Measurements from ENCODE around the gene MGMT. TPM values are rescaled to one million over a fixed set of nuclear protein-coding genes. Genes with fewer than 3 reads are reported as not detected.

MGMT gene
- total RNA-seq, 6 experiments from 2014 or later, result 8.9 to 18.0 (median 10.0) TPM

DNA sequence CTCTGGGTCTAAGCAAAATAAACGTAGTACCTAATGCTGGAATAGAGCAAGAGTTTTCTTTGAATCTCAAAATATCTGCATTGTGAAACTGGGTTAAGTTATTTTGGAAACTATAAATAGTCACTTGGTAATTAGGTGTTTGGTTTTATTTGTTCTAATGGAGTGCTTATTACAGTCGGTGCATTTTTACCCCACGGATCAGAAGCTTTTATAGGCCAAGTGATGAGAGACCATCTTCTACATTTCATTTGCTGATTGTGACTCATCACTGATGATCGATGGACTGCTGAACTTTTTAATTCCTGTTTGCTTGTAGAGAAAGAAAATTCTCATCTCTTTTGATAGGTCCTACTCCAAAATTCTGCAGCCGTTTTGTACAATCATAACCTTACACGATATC is 28.2 kb downstream of the MGMT start:
- no peak overlapping the region for H3K4me3 Mint-ChIP-seq
- peaks cover 26% of the 10 kb centered on the region for H3K36me3 Mint-ChIP-seq (ENCODE audit: low read depth)
- H3K9me3 Mint-ChIP-seq, result peaks cover 52% of the 10 kb centered on the region
- H3K27ac Mint-ChIP-seq, result no peak overlapping the region
- no peak for DNase-seq
- peaks cover 1% of the 10 kb centered on the region for H3K27me3 Mint-ChIP-seq (ENCODE audit: insufficient read depth)
- H3K4me1 Mint-ChIP-seq (ENCODE audit: low read depth), result peaks cover 8% of the 10 kb centered on the region; the same call in 1 of the 2 replicates
- TF ChIP-seq CTCF (IDR thresholded peaks at IDR 0.05), result no peak

DNA sequence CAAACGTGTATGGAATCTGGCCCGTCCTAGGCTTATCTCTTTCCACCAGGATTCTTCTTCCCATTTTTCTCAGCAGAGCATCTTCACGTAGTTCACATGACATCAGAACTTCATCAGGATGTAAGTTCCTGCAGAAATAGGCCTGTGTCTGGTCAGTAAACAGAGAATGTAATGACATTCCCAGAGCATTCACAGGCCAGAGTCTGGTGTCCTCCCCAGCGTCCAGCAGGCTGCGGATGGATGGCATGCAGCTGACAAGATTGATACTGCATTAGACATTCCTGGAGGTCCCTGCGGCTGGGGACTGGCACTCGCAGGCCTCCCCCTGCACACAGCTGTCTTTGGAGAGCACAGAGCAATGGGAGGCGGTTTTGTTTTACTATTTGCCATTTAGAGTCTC is 28.7 kb downstream of the MGMT start:
- H3K9me3 Mint-ChIP-seq, result peaks cover 52% of the 10 kb centered on the region
- H3K4me1 Mint-ChIP-seq (ENCODE audit: low read depth), result peaks cover 8% of the 10 kb centered on the region; the same call in 1 of the 2 replicates
- peaks cover 25% of the 10 kb centered on the region for H3K36me3 Mint-ChIP-seq (ENCODE audit: low read depth)
- H3K27ac Mint-ChIP-seq, result no peak overlapping the region
- no peak overlapping the region for H3K4me3 Mint-ChIP-seq
- DNase-seq, result no peak
- no peak for TF ChIP-seq CTCF (IDR thresholded peaks at IDR 0.05)
- peaks cover 1% of the 10 kb centered on the region for H3K27me3 Mint-ChIP-seq (ENCODE audit: insufficient read depth)

DNA sequence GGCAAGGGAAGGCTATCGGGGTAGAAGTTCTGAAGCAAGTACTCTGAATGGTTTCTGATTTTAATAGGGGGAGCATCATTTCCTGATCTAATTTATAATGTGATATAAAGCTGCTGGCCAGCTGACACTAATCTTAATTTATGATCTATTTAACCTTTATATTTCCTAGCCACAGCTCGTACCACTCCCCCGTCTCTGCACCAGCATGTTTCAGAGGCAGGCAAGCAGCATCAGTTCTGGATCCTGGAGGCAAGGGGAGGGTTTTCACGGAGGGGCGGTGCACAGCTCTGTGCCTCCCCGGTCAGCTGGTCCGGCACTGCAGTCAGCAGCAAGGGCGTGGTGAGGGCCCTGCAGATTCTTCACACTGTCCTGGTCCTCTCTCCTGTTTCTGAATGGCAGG is 30.0 kb downstream of the MGMT start:
- Mint-ChIP-seq H3K27ac (no peak overlapping the region), H3K4me1 (ENCODE audit: low read depth) (peaks cover 8% of the 10 kb centered on the region; the same call in 1 of the 2 replicates), H3K36me3 (ENCODE audit: low read depth) (peaks cover 20% of the 10 kb centered on the region), H3K9me3 (peaks cover 40% of the 10 kb centered on the region), H3K4me3 (no peak overlapping the region), H3K27me3 (ENCODE audit: insufficient read depth) (peaks cover 1% of the 10 kb centered on the region)
- no peak for DNase-seq
- no peak for TF ChIP-seq CTCF (IDR thresholded peaks at IDR 0.05)

DNA sequence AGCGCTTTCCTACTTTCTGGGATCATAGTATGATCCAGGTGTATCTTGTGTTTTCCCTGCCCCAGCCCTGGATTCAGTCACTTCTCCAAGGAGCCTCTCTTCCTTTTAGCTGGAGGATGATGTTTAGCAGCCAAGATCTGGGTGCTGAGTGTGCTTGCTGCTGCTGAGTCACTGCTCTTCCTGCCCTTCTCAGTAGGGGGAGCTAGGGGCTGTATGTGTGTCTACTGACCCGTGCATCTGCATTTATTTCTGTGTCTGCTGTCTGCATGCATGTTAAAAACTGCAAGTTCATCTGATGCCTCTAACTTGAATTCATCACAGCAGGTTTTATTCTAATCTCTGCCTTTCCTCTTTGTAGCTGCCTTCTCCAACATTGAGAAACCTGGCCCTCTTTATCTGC is 31.6 kb downstream of the MGMT start:
- no peak overlapping the region for H3K4me3 Mint-ChIP-seq
- peaks cover 28% of the 10 kb centered on the region for H3K9me3 Mint-ChIP-seq
- H3K27me3 Mint-ChIP-seq (ENCODE audit: insufficient read depth), result no peaks in the 10 kb centered on the region; the same call in none of the 2 replicates
- no peak for DNase-seq
- H3K4me1 Mint-ChIP-seq (ENCODE audit: low read depth), result peaks cover 8% of the 10 kb centered on the region; the same call in 1 of the 2 replicates
- H3K27ac Mint-ChIP-seq, result no peak overlapping the region
- no peak for TF ChIP-seq CTCF (IDR thresholded peaks at IDR 0.05)
- H3K36me3 Mint-ChIP-seq (ENCODE audit: low read depth), result peaks cover 15% of the 10 kb centered on the region

DNA sequence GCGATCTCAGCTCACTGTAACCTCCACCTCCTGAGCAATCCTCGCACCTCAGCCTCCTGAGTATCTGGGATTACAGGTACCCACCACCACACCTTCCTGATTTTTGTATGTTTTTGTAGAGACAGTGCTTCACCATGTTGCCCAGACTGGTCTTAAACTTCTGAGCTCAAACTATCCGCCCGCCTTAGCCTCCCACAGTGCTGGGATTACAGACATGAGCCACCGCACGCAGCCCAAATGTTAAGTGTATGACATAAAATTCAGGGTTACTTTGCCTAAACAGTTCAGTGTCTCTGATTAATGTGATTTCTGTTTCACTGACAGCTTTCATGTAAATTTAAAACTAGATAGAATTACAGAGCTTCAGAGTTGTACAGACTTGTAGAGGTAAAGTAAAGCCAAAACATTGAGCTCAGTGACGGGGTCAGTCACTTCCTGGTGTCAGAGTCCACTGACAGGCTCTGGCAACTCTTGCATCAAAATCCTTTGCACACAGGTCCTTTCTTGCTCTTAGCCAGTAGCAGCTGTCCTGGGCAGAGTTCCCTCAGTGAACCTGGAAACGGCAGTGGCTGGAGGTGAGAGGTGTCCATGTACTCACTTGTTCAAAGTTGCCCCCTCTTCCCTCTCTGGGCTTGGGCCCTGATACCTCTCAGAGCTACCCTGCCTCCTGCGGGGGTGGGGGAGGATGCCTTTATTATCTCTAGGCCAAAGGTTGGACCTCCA is 33.7 kb downstream of the MGMT start:
- no peak for TF ChIP-seq CTCF (IDR thresholded peaks at IDR 0.05)
- Mint-ChIP-seq H3K4me3 (no peak overlapping the region), H3K27me3 (ENCODE audit: insufficient read depth) (no peaks in the 10 kb centered on the region; the same call in none of the 2 replicates), H3K27ac (no peak overlapping the region), H3K36me3 (ENCODE audit: low read depth) (peaks cover 9% of the 10 kb centered on the region), H3K9me3 (peaks cover 20% of the 10 kb centered on the region), H3K4me1 (ENCODE audit: low read depth) (no peaks in the 10 kb centered on the region; the same call in 1 of the 2 replicates)
- no peak for DNase-seq

All from HFFc6 (cell line).